ENCODE data around the gene ARL6IP4.
"Not testable (repeated sequence)": the region's sequence is repeated elsewhere in the genome, so short reads cannot be mapped to it uniquely, and the experiment has no call there.

The ARL6IP4 gene

DNA sequence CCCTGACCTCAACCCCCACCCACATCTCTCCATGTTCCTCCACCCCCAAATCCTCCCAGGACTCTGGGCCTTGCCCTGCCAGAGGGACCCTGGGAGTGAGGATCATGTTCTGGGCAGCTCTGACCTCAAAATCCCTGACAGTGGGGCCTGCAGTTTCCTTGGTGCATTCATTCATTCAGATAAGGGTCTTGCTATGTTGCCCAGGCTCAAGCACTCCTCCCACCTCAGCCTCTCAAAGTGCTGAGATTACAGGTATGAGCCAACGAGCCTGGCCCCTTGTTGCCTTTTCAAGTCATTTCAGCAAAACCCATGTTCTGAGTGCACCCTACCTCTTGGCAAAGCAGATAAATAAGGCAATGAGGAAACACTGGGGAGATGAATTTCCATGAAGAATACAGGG lies 29.6 kb downstream of the ARL6IP4 start:
- H3K27ac ChIP-seq (ENCODE audit: low read length) = no peak overlapping the region
- no peaks in the 10 kb centered on the region for H3K4me1 ChIP-seq (ENCODE audit: control insufficient read depth, low read depth, low read length)
- H3K27me3 ChIP-seq (ENCODE audit: control insufficient read depth, insufficient read depth, low read length) = no peaks in the 10 kb centered on the region
- H3K9ac ChIP-seq (ENCODE audit: low read length) = no peak overlapping the region
- H3K36me3 ChIP-seq (ENCODE audit: control insufficient read depth, low read depth, low read length) = no peaks in the 10 kb centered on the region
- H3K4me3 ChIP-seq (ENCODE audit: low read length) = no peak overlapping the region
- H3K9me3 ChIP-seq (ENCODE audit: control insufficient read depth, low read depth, low read length) = no peaks in the 10 kb centered on the region

- Histone ChIP-seq H3K36me3 (ENCODE audit: control insufficient read depth, low read depth, low read length) (no peaks in the 10 kb centered on the region), H3K4me1 (ENCODE audit: control insufficient read depth, low read depth, low read length) (no peaks in the 10 kb centered on the region), H3K9ac (ENCODE audit: low read length) (no peak overlapping the region), H3K27me3 (ENCODE audit: control insufficient read depth, insufficient read depth, low read length) (no peaks in the 10 kb centered on the region), H3K27ac (ENCODE audit: low read length) (no peak overlapping the region), H3K4me3 (ENCODE audit: low read length) (no peak overlapping the region), H3K9me3 (ENCODE audit: control insufficient read depth, low read depth, low read length) (no peaks in the 10 kb centered on the region)
These were observed 30.2 kb downstream of the ARL6IP4 start for GRCh38 chr12:123010681-123011080.

DNA sequence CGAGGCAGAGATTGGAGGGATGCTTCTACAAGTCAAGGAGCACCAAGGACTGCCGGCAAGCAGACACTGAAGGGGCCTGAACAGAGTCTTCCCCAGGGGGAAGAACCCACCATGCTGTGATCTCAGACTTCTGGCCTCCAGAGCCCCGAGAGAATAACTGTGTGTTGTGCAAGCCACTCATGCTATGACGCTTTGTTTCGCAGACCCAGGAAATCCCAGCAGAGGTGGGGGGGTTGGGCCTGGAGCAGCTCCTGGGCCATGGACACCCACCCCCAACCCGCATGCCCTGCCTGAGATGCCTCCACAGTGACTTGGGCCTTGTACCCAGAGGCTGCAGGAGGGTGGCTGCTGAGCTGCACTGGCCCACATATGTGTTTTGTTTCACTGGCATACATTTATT lies 31.2 kb downstream of the ARL6IP4 start:
- Histone ChIP-seq H3K36me3 (ENCODE audit: control insufficient read depth, low read depth, low read length) (no peaks in the 10 kb centered on the region), H3K27me3 (ENCODE audit: control insufficient read depth, insufficient read depth, low read length) (no peaks in the 10 kb centered on the region), H3K4me1 (ENCODE audit: control insufficient read depth, low read depth, low read length) (no peaks in the 10 kb centered on the region), H3K4me3 (ENCODE audit: low read length) (no peak overlapping the region), H3K9me3 (ENCODE audit: control insufficient read depth, low read depth, low read length) (no peaks in the 10 kb centered on the region), H3K27ac (ENCODE audit: low read length) (no peak overlapping the region), H3K9ac (ENCODE audit: low read length) (no peak overlapping the region)

DNA sequence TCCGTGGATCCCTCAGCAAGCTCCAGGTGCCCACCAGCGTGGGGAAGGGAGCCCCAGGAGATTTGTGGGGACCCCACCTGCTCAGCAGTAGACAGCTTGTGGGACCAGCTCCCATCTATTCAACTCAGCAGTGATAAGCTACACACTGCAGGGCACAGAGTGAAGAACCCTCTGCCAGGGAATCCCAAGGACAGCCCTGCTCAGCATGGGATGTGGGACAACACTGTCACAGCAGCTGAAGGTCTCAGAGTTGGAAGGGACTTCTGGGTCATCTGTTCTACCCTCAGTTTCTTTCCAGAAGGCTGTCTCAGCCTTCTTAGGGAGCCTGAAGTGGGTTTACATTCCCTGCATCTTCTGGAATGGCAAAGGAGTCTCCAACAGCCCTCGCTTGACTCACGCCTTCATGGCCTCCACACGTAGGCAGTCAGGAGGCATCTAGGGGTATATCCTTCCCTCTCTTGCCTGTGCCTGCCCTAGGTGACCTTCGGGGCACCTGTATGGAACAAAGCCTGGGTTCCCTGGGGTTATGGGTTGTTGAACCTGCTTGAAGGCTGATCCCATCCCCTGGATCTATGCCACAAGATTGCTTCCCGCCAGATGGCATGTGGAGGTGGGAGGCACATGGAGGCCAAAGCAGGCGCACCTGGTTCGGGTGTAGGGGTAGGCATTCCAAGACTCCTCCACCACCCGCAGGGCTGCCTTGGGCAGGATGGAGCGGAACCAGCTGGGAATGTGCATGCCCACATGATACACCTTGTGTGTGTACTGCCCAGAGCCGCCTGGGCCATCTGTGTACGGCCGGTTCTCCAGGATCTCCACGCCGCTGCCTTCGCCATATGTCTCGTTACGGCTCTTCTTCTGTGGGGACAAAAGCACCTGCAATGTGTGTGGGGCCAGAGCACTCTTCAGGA lies 33.0 kb downstream of the ARL6IP4 start:
- H3K4me1 ChIP-seq (ENCODE audit: control insufficient read depth, low read depth, low read length) = no peaks in the 10 kb centered on the region
- no peak overlapping the region for H3K4me3 ChIP-seq (ENCODE audit: low read length)
- H3K9me3 ChIP-seq (ENCODE audit: control insufficient read depth, low read depth, low read length) = no peaks in the 10 kb centered on the region
- no peak overlapping the region for H3K27ac ChIP-seq (ENCODE audit: low read length)
- no peaks in the 10 kb centered on the region for H3K36me3 ChIP-seq (ENCODE audit: control insufficient read depth, low read depth, low read length)
- no peak overlapping the region for H3K9ac ChIP-seq (ENCODE audit: low read length)
- H3K27me3 ChIP-seq (ENCODE audit: control insufficient read depth, insufficient read depth, low read length) = no peaks in the 10 kb centered on the region

GRCh38 chr12:123014473-123014872 lies 34.0 kb downstream of the ARL6IP4 start:
- not testable (repeated sequence) for H3K36me3 ChIP-seq (ENCODE audit: control insufficient read depth, low read depth, low read length); H3K4me3 ChIP-seq (ENCODE audit: low read length); H3K9me3 ChIP-seq (ENCODE audit: control insufficient read depth, low read depth, low read length); H3K27me3 ChIP-seq (ENCODE audit: control insufficient read depth, insufficient read depth, low read length); H3K4me1 ChIP-seq (ENCODE audit: control insufficient read depth, low read depth, low read length); H3K9ac ChIP-seq (ENCODE audit: low read length); H3K27ac ChIP-seq (ENCODE audit: low read length)

GRCh38 chr12:123017753-123018152 lies 37.3 kb downstream of the ARL6IP4 start:
- Histone ChIP-seq H3K4me1 (ENCODE audit: control insufficient read depth, low read depth, low read length) (no peaks in the 10 kb centered on the region), H3K36me3 (ENCODE audit: control insufficient read depth, low read depth, low read length) (no peaks in the 10 kb centered on the region), H3K9ac (ENCODE audit: low read length) (no peak overlapping the region), H3K4me3 (ENCODE audit: low read length) (no peak overlapping the region), H3K27ac (ENCODE audit: low read length) (no peak overlapping the region), H3K27me3 (ENCODE audit: control insufficient read depth, insufficient read depth, low read length) (no peaks in the 10 kb centered on the region), H3K9me3 (ENCODE audit: control insufficient read depth, low read depth, low read length) (no peaks in the 10 kb centered on the region)

DNA sequence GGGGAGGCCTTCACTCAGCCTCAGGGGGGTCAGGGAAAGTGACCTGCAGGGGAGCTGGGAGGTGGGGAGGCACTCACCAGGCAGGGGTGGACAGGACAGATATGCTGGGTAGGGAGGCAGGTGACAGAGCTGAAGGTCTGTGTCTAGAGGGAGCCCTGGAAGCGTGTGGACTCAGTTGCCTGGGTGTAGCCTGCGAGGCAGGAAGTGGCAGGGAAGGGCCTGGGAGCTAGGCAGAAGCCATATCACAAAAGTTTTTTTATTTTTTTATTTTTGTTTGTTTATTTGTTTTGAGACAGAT lies 39.3 kb downstream of the ARL6IP4 start:
- H3K4me1 ChIP-seq (ENCODE audit: control insufficient read depth, low read depth, low read length) = no peaks in the 10 kb centered on the region
- H3K27me3 ChIP-seq (ENCODE audit: control insufficient read depth, insufficient read depth, low read length) = no peaks in the 10 kb centered on the region
- H3K36me3 ChIP-seq (ENCODE audit: control insufficient read depth, low read depth, low read length) = no peaks in the 10 kb centered on the region
- no peak overlapping the region for H3K9ac ChIP-seq (ENCODE audit: low read length)
- no peak overlapping the region for H3K4me3 ChIP-seq (ENCODE audit: low read length)
- no peaks in the 10 kb centered on the region for H3K9me3 ChIP-seq (ENCODE audit: control insufficient read depth, low read depth, low read length)
- H3K27ac ChIP-seq (ENCODE audit: low read length) = no peak overlapping the region

DNA sequence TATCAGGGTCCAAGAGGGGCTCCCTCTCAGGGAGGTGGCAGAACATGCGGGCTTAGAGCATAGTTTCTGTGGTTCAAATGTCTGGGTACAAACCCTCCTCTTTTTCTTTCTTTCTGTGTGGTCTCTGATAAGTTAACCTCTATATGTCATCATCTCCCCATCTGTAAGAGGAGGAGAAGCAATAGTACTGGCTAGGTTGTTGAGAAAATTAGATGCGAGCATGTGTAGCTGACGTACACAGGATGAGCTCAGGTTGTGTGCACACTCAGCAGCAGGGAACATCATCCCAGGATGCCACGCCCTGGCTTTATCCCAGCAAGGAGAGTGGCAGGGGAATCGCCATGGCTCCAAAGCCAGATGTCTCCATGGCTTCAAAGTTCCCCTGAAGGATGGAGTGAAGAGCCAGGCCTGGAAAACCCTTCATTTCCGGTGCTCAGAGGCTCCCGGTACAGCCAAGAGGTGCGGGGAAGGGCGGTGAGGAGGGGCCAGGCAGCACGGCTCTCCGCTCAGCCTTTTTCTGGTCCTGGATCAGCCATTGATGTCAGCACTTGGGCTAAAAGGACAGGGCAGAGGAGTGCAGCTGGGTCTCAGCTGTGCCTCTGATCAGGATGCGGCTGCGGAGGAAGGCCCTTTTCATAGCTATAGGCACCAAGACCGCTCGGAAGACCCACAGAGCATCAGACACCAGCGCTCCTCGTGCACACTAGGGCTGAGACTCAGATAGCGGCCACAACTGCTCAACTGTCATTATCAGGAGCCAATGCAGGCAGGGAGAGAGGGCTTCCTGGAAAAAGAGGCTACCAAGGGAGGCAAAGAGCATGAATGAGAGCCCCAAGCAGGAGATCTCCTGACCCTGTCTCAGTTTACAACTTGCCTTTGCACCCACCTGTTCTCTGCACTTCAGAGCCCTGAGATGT lies 41.5 kb downstream of the ARL6IP4 start:
- Histone ChIP-seq H3K4me1 (ENCODE audit: control insufficient read depth, low read depth, low read length) (peaks cover 2% of the 10 kb centered on the region), H3K36me3 (ENCODE audit: control insufficient read depth, low read depth, low read length) (no peaks in the 10 kb centered on the region), H3K9me3 (ENCODE audit: control insufficient read depth, low read depth, low read length) (no peaks in the 10 kb centered on the region), H3K27me3 (ENCODE audit: control insufficient read depth, insufficient read depth, low read length) (no peaks in the 10 kb centered on the region), H3K27ac (ENCODE audit: low read length) (no peak overlapping the region), H3K9ac (ENCODE audit: low read length) (no peak overlapping the region), H3K4me3 (ENCODE audit: low read length) (no peak overlapping the region)

DNA sequence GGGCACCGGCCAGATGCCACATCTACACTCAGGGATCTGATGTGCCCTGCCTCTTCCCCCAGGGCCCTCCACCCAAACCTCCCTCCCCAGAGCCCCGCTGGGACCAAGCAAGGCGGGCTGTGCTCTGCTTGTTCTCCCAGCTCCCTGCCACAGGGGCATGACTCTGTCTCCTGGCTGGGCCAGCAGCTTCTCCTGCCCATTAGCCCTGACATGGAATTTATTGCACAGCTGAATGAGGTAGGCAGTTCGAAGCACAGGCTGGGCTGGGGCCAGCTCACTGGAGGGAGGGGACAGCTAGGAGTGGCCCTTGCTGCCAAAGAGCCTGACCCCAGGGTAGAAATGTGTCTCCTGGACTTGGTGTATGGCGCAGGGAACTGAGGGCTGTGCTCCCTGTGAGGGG lies 42.4 kb downstream of the ARL6IP4 start:
- Histone ChIP-seq H3K9me3 (ENCODE audit: control insufficient read depth, low read depth, low read length) (no peaks in the 10 kb centered on the region), H3K4me3 (ENCODE audit: low read length) (no peak overlapping the region), H3K36me3 (ENCODE audit: control insufficient read depth, low read depth, low read length) (no peaks in the 10 kb centered on the region), H3K9ac (ENCODE audit: low read length) (no peak overlapping the region), H3K27me3 (ENCODE audit: control insufficient read depth, insufficient read depth, low read length) (no peaks in the 10 kb centered on the region), H3K27ac (ENCODE audit: low read length) (no peak overlapping the region), H3K4me1 (ENCODE audit: control insufficient read depth, low read depth, low read length) (peaks cover 2% of the 10 kb centered on the region)

- Histone ChIP-seq H3K27ac (ENCODE audit: low read length) (no peak overlapping the region), H3K4me1 (ENCODE audit: control insufficient read depth, low read depth, low read length) (peaks cover 2% of the 10 kb centered on the region), H3K36me3 (ENCODE audit: control insufficient read depth, low read depth, low read length) (no peaks in the 10 kb centered on the region)
These were observed 44.4 kb downstream of the ARL6IP4 start for GRCh38 chr12:123024819-123025391.

GRCh38 chr12:123026094-123026853 lies 45.8 kb downstream of the ARL6IP4 start:
- no peaks in the 10 kb centered on the region for H3K27me3 ChIP-seq (ENCODE audit: control insufficient read depth, insufficient read depth, low read length)
- no peak overlapping the region for H3K9ac ChIP-seq (ENCODE audit: low read length)
- no peak overlapping the region for H3K27ac ChIP-seq (ENCODE audit: low read length)
- no peaks in the 10 kb centered on the region for H3K36me3 ChIP-seq (ENCODE audit: control insufficient read depth, low read depth, low read length)
- no peaks in the 10 kb centered on the region for H3K9me3 ChIP-seq (ENCODE audit: control insufficient read depth, low read depth, low read length)
- no peak overlapping the region for H3K4me3 ChIP-seq (ENCODE audit: low read length)
- peaks cover 2% of the 10 kb centered on the region for H3K4me1 ChIP-seq (ENCODE audit: control insufficient read depth, low read depth, low read length)

More at GRCh38 chr12:123024819-123025391, 44.4 kb downstream of the ARL6IP4 start:
- Histone ChIP-seq H3K4me3 (ENCODE audit: low read length) (no peak overlapping the region), H3K9ac (ENCODE audit: low read length) (no peak overlapping the region), H3K9me3 (ENCODE audit: control insufficient read depth, low read depth, low read length) (no peaks in the 10 kb centered on the region), H3K27me3 (ENCODE audit: control insufficient read depth, insufficient read depth, low read length) (no peaks in the 10 kb centered on the region)

Data from iPS-18a (cell line).